ENCODE results near the gene LMBRD1.
"Not testable (repeated sequence)": the region's sequence is repeated elsewhere in the genome, so short reads cannot be mapped to it uniquely, and the experiment has no call there.

GRCh38 chr6:69787436-69787835, 9.4 kb downstream of the LMBRD1 start:
- TF ChIP-seq, protein P1, sequence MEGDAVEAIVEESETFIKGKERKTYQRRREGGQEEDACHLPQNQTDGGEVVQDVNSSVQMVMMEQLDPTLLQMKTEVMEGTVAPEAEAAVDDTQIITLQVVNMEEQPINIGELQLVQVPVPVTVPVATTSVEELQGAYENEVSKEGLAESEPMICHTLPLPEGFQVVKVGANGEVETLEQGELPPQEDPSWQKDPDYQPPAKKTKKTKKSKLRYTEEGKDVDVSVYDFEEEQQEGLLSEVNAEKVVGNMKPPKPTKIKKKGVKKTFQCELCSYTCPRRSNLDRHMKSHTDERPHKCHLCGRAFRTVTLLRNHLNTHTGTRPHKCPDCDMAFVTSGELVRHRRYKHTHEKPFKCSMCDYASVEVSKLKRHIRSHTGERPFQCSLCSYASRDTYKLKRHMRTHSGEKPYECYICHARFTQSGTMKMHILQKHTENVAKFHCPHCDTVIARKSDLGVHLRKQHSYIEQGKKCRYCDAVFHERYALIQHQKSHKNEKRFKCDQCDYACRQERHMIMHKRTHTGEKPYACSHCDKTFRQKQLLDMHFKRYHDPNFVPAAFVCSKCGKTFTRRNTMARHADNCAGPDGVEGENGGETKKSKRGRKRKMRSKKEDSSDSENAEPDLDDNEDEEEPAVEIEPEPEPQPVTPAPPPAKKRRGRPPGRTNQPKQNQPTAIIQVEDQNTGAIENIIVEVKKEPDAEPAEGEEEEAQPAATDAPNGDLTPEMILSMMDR (conservative IDR thresholded peaks at IDR 0.05; ENCODE audit: low read length): not testable (repeated sequence)
- not testable (repeated sequence) for TF ChIP-seq EZH2phosphoT487 (IDR thresholded peaks at IDR 0.05; ENCODE audit: borderline replicate concordance, low read depth, low read length)

All from OCI-LY7 (cell line).